Right lobe of liver (tissue), 4 donors: ENCODE results near the gene NTM.

Source experiments
- CTCF ChIP-seq, 4 donors: fragments of 200-600 bp in 3 of 4; fragments of 450-650 bp in 1 of 4; IDR thresholded peaks; one replicate each; pipeline versions ENCODE4 v1.5.1 to v1.8.0; 2016 to 2022; ENCODE audit warnings: antibody characterized with exemption in 4 of 4, mild to moderate bottlenecking in 2 of 4
- POLR2A ChIP-seq: fragments of 450-650 bp; IDR thresholded peaks from one replicate; pipeline ENCODE4 v1.6.1; 2017; ENCODE audit warnings: antibody characterized with exemption, mild to moderate bottlenecking
- donor health status: DM: no; HTN: no; CAD: no.
- donor health status: DM: no; HTN: no; CAD: no.
- donor health status: DM: no; HTN: yes; CAD: no.

- TF ChIP-seq POLR2A: no peak
- TF ChIP-seq CTCF (IDR thresholded peaks at IDR 0.05): no peak
Observed at GRCh38 chr11:131503017-131503416, 132.6 kb downstream of the NTM start.
